MM.1S (cell line): ENCODE measurements around the gene KIAA1549.

ENCODE experiments used
- EZH2phosphoT487 ChIP-seq: fragments of 300-600 bp; sonication (generic); IDR thresholded peaks from 2 replicates; pipeline ENCODE4 v1.6.1; 2018; ENCODE audit warnings: antibody characterized with exemption, low read length
- TF ChIP-seq, protein P1 (sequence below): fragments of 300-600 bp; sonication (generic); IDR thresholded peaks from 2 replicates; pipeline ENCODE4 v1.5.1; 2016; ENCODE audit warnings: antibody characterized with exemption, low read length, mixed read lengths

GRCh38 chr7:138816650-138817049, 164.5 kb downstream of the KIAA1549 start:
- TF ChIP-seq, protein P1, sequence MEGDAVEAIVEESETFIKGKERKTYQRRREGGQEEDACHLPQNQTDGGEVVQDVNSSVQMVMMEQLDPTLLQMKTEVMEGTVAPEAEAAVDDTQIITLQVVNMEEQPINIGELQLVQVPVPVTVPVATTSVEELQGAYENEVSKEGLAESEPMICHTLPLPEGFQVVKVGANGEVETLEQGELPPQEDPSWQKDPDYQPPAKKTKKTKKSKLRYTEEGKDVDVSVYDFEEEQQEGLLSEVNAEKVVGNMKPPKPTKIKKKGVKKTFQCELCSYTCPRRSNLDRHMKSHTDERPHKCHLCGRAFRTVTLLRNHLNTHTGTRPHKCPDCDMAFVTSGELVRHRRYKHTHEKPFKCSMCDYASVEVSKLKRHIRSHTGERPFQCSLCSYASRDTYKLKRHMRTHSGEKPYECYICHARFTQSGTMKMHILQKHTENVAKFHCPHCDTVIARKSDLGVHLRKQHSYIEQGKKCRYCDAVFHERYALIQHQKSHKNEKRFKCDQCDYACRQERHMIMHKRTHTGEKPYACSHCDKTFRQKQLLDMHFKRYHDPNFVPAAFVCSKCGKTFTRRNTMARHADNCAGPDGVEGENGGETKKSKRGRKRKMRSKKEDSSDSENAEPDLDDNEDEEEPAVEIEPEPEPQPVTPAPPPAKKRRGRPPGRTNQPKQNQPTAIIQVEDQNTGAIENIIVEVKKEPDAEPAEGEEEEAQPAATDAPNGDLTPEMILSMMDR = no peak
- TF ChIP-seq EZH2phosphoT487 = no peak
